CD4-positive, alpha-beta memory T cell (primary cell): ENCODE data around the gene ADCYAP1R1. TPM values are rescaled to one million over a fixed set of nuclear protein-coding genes. Genes with fewer than 3 reads are reported as not detected.

Source experiments
- polyA plus RNA-seq, 2 donors: library from polyadenylated mRNA; unstranded; fragments of 300-500 nt; fragmentation: Illumina TruSeq; gene quantifications; one replicate each; pipeline ENCODE4 v1.2.3, GENCODE V29; 2021
- total RNA-seq, 2 experiments: library from RNA; stranded (reverse); gene quantifications; one replicate each; pipeline ENCODE4 v1.2.3, GENCODE V29; 2021

Gene ADCYAP1R1
- total and polyA plus RNA-seq, 4 experiments from 2014 or later = not detected

Other genes starting within 250 kb of the ADCYAP1R1 start
- not detected for gene AQP1, start 140.5 kb upstream of the ADCYAP1R1 start, total RNA-seq
- gene AQP1, start 140.5 kb upstream of the ADCYAP1R1 start, polyA plus RNA-seq = not detected
- not detected for gene GHRHR, start 88.4 kb upstream of the ADCYAP1R1 start, total RNA-seq
- gene GHRHR, start 88.4 kb upstream of the ADCYAP1R1 start, polyA plus RNA-seq = not detected